OCI-LY7 (cell line): ENCODE data around the gene YJEFN3. TPM values are rescaled to one million over a fixed set of nuclear protein-coding genes. Genes with fewer than 3 reads are reported as not detected.
A peak's percentile ranks its signal among the peaks of the same experiment; 100 is the strongest.

Experiments used
- BruUV-seq: library from RNA; stranded (reverse); fragments of 400-500 nt; replicated peaks from 2 replicates; lab custom pipeline; 2021; lab: Mats Ljungman, UMichigan
- CTCF ChIA-PET: fragments of 300-600 bp; sonication (Branson Sonifier 250); formaldehyde crosslinking; loops from one replicate; lab custom pipeline; 2022; ENCODE audit warnings: antibody characterized with exemption; ENCODE audit not compliant: unreplicated experiment; lab: Charles Lee
- POLR2A ChIA-PET: fragments of 300-600 bp; sonication (Branson Sonifier 250); formaldehyde crosslinking; loops from one replicate; lab custom pipeline; 2022; ENCODE audit warnings: antibody characterized with exemption; lab: Charles Lee
- DNase-seq: peaks from one replicate; pipeline ENCODE4 v3.0.0-alpha.2; 2015; ENCODE audit warnings: low spot score
- H2AFZ ChIP-seq: fragments of 200-600 bp; sonication (generic), shearing (Covaris generic); 2 replicates; pipeline ENCODE4 v1.6.1; 2014; ENCODE audit warnings: mild to moderate bottlenecking, antibody characterized with exemption, low read length, moderate library complexity
- H3K27ac ChIP-seq: fragments of 200-600 bp; sonication (generic); 2 replicates; pipeline ENCODE4 v1.5.1; 2014; ENCODE audit warnings: mixed run types, low read depth, mild to moderate bottlenecking, moderate library complexity, low read length, inconsistent platforms; ENCODE audit not compliant: poor library complexity, severe bottlenecking
- H3K36me3 ChIP-seq: fragments of 200-600 bp; sonication (generic); 2 replicates; pipeline ENCODE4 v1.6.1; 2014; ENCODE audit warnings: mild to moderate bottlenecking, antibody characterized with exemption, low read length, moderate library complexity, mixed read lengths; ENCODE audit not compliant: insufficient read depth
- H3K4me1 ChIP-seq: fragments of 200-600 bp; sonication (generic); 2 replicates; pipeline ENCODE4 v1.5.1; 2014; ENCODE audit warnings: mild to moderate bottlenecking, low read length; ENCODE audit not compliant: insufficient read depth, poor library complexity, severe bottlenecking
- H3K4me2 ChIP-seq: fragments of 200-600 bp; sonication (generic); 2 replicates; pipeline ENCODE4 v1.6.1; 2014; ENCODE audit warnings: mild to moderate bottlenecking, low read length
- H3K4me3 ChIP-seq: fragments of 200-600 bp; sonication (generic); 2 replicates; pipeline ENCODE4 v1.5.1; 2014; ENCODE audit warnings: mild to moderate bottlenecking, low read depth, low read length; ENCODE audit not compliant: poor library complexity, severe bottlenecking
- H3K79me2 ChIP-seq: fragments of 200-600 bp; sonication (generic); 2 replicates; pipeline ENCODE4 v1.6.1; 2016; ENCODE audit warnings: low read depth, mild to moderate bottlenecking, low read length, moderate library complexity, mixed read lengths; ENCODE audit not compliant: insufficient read depth
- H3K9me2 ChIP-seq: fragments of 200-600 bp; sonication (generic); 2 replicates; pipeline ENCODE4 v1.6.1; 2016; ENCODE audit warnings: mild to moderate bottlenecking, low read length, mixed read lengths; ENCODE audit not compliant: insufficient read depth
- H3K9me3 ChIP-seq: fragments of 200-600 bp; sonication (generic); 2 replicates; pipeline ENCODE4 v1.6.1; 2014; ENCODE audit warnings: mild to moderate bottlenecking, mixed run types, low read length, mixed read lengths
- H4K20me1 ChIP-seq: fragments of 200-600 bp; sonication (generic); 2 replicates; pipeline ENCODE4 v1.6.1; 2014; ENCODE audit warnings: mild to moderate bottlenecking, antibody characterized with exemption, low read length, moderate library complexity, mixed read lengths; ENCODE audit not compliant: insufficient read depth
- EZH2phosphoT487 ChIP-seq: fragments of 200-600 bp; sonication (generic); IDR thresholded peaks from 2 replicates; pipeline ENCODE4 v1.6.1; 2018; ENCODE audit warnings: low read depth, borderline replicate concordance, mild to moderate bottlenecking, mixed run types, antibody characterized with exemption, low read length, moderate library complexity, mixed read lengths
- intact Hi-C: fragments of 100-400 bp; cut with micrococcal nuclease; formaldehyde crosslinking; loops from one replicate; pipeline ENCODE4 v1.10.0; 2022; ENCODE audit not compliant: unreplicated experiment
- total RNA-seq, 2 experiments: library from RNA; depleted of rRNA in 1 of 2; stranded (reverse); fragments of >200 nt in 1 of 2; shearing (Covaris generic) in 1 of 2; gene quantifications; 2 replicates each; pipeline ENCODE4 v1.2.3, GENCODE V29; 2014 to 2022
- TF ChIP-seq, protein P1 (sequence below): fragments of 200-600 bp; sonication (generic); conservative IDR thresholded peaks from 2 replicates; pipeline ENCODE4 v1.5.1; 2014; ENCODE audit warnings: mild to moderate bottlenecking, antibody characterized with exemption, low read length, moderate library complexity, mixed read lengths

Gene YJEFN3
- total RNA-seq, 2 experiments from 2014 or later, result 5.4 to 35.3 TPM

DNA sequence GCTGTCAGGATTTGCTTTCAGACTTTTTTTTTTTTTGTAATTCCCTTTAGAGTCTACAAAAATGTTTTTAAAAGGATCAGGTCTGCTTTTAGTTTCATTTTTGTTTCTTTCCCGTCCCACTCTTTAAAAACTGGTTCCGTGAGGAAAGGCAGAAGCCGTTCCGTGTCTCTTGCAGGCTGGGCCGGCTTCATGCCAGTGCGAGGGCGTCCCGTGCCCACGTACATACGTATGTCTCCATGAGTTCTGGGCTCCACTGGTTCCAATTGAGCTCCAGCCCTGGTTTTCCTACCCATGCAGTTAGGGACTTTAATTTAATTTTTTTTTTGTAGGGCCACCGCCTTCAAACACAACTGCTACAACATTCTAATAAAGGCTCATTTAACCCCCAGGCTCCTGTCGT, 22.1 kb upstream of the YJEFN3 start:
- Histone ChIP-seq H2AFZ (no peak overlapping the region), H3K9me2 (no peaks in the 10 kb centered on the region), H3K4me2 (no peak overlapping the region), H3K27ac (no peak overlapping the region), H4K20me1 (no peaks in the 10 kb centered on the region), H3K4me3 (no peak overlapping the region), H3K4me1 (peaks cover 10% of the 10 kb centered on the region), H3K79me2 (no peaks in the 10 kb centered on the region), H3K9me3 (no peaks in the 10 kb centered on the region), H3K36me3 (peaks cover 64% of the 10 kb centered on the region)
- ChIA-PET CTCF (interaction anchor here (0.5 kb wide), 1 partner anchor 14 kb away, joined by 7 read pairs; no protein-coding TSS in a partner anchor), POLR2A (interaction anchor here (1.0 kb wide), 1 partner anchor 9 kb away, joined by 3 read pairs; the partner anchor contains the start of genes NDUFA13 and TSSK6)
- DNase-seq, result no peak
- intact Hi-C loops, result no loop called here
- no peak for TF ChIP-seq EZH2phosphoT487
- TF ChIP-seq, protein P1, sequence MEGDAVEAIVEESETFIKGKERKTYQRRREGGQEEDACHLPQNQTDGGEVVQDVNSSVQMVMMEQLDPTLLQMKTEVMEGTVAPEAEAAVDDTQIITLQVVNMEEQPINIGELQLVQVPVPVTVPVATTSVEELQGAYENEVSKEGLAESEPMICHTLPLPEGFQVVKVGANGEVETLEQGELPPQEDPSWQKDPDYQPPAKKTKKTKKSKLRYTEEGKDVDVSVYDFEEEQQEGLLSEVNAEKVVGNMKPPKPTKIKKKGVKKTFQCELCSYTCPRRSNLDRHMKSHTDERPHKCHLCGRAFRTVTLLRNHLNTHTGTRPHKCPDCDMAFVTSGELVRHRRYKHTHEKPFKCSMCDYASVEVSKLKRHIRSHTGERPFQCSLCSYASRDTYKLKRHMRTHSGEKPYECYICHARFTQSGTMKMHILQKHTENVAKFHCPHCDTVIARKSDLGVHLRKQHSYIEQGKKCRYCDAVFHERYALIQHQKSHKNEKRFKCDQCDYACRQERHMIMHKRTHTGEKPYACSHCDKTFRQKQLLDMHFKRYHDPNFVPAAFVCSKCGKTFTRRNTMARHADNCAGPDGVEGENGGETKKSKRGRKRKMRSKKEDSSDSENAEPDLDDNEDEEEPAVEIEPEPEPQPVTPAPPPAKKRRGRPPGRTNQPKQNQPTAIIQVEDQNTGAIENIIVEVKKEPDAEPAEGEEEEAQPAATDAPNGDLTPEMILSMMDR, result no peak
- TSS peak; percentile 74 for BruUV-seq

DNA sequence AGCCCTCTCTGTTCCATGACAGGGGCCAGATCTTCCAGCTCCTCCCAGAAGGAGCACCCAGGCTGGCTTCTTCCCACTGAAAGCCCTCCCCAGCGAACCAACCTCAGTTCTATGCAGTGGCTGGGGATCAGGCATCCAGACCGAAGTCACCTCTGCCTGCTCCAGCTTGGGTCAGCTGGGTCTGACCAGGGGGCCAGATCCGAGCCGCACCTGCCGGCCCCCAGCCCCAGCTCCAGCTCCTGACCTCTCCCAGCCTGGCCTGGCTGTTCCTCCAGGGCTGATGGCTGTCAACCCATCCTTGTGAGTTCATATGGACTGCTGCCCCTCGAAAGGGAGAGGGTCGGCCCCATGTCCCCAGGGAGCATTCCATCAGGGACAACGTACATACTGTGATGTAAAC, 21.4 kb upstream of the YJEFN3 start:
- Histone ChIP-seq H3K4me3 (no peak overlapping the region), H3K27ac (no peak overlapping the region), H3K4me2 (no peak overlapping the region), H3K36me3 (peaks cover 56% of the 10 kb centered on the region), H3K4me1 (peaks cover 10% of the 10 kb centered on the region), H3K9me2 (no peaks in the 10 kb centered on the region), H2AFZ (no peak overlapping the region), H3K9me3 (no peaks in the 10 kb centered on the region), H3K79me2 (no peaks in the 10 kb centered on the region), H4K20me1 (no peaks in the 10 kb centered on the region)
- TF ChIP-seq, protein P1, result no peak
- no peak for TF ChIP-seq EZH2phosphoT487
- intact Hi-C loops, result no loop called here
- BruUV-seq, result no TSS peak
- POLR2A ChIA-PET, result interaction anchor here (0.7 to 1.0 kb wide), 3 partner anchors 9 to 84 kb away, joined by 3 to 5 read pairs (median 4); partner anchors contain the start of genes NDUFA13 and TSSK6
- CTCF ChIA-PET, result no interaction called here
- DNase-seq, result no peak

DNA sequence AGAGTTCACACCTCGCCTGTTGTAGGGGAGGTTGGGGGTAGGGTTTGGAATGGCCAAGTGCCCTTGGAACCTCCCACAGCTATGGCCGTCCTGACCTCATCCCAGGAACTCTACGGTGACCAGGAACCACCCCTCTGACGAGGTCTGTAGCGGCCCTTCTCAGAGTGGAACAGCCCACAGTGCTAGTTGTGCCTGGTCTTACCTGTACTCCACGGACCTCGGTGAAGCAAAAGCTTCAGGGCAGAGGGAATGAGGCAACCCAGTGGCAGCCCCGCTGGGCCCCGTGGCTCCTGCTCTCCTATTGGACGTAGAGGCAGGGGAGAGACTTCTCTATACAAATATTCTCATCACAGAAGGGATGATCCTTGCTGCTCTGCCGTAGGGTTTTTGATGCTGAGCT, 20.5 kb upstream of the YJEFN3 start:
- intact Hi-C loops, result no loop called here
- ChIA-PET CTCF (interaction anchor here (0.5 kb wide), 1 partner anchor 431 kb away, joined by 3 read pairs; no protein-coding TSS in a partner anchor), POLR2A (interaction anchor here (0.6 kb wide), 1 partner anchor 106 kb away, joined by 3 read pairs; no protein-coding TSS in a partner anchor)
- Histone ChIP-seq H3K27ac (no peak overlapping the region), H3K4me1 (peaks cover 10% of the 10 kb centered on the region), H3K4me3 (no peak overlapping the region), H3K4me2 (no peak overlapping the region), H3K36me3 (peaks cover 48% of the 10 kb centered on the region), H3K9me2 (no peaks in the 10 kb centered on the region), H3K79me2 (no peaks in the 10 kb centered on the region), H3K9me3 (no peaks in the 10 kb centered on the region), H4K20me1 (no peaks in the 10 kb centered on the region), H2AFZ (no peak overlapping the region)
- TF ChIP-seq EZH2phosphoT487, result no peak
- TF ChIP-seq, protein P1, result no peak
- DNase-seq, result no peak
- no TSS peak for BruUV-seq
